HG03280 (cell line): ENCODE results near the gene TAF3.

Experiments
- ATAC-seq: cut with Tn5 transposase; IDR thresholded peaks from one replicate; pipeline ENCODE4 v1.9.1; 2021; ENCODE audit warnings: mild to moderate bottlenecking, moderate library complexity; ENCODE audit not compliant: unreplicated experiment

TAF3 gene

GRCh38 chr10:8043569-8044306, 225.4 kb downstream of the TAF3 start:
- no peak for ATAC-seq

GRCh38 chr10:8044331-8044907, 226.1 kb downstream of the TAF3 start:
- no peak for ATAC-seq

DNA sequence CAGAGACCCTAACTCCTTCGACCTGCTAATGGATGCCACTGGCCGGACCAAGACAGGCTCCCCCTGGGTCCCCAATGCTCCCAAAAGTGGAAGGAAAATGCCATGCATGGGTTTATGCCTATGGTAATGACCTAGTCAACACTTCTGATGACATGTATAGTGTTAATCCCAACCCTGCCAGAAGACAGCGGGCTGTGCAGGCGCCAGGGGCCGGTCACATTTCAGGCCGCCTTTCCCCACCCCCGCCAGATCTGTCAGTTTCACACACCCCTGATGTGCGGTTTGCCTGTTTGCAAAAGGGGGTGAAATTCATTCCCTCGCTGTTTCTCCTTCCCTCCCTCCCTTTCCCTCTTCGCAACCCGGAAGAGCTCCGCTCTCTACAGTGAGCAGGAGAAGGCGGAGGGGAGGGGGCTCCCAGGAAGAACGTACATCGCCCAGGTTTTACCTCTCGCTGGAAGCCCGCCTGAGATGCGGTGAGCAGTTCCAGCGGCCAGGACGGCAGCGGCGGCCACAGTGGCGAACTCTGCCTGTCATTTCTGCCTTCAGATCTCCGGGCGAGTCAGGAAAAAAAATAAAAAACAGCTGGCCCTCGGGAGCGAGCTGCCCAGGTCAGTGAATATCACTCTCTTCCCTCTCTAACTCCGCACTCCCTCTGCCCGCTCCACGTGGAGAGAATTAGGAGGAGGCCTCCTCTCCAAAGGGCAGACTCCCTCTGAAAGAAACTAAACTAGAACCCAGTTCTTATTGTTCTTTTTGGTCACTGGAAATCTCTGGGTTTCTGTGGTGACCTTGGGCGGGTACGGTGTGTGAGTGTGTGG, 226.8 kb downstream of the TAF3 start:
- ATAC-seq, result no peak

DNA sequence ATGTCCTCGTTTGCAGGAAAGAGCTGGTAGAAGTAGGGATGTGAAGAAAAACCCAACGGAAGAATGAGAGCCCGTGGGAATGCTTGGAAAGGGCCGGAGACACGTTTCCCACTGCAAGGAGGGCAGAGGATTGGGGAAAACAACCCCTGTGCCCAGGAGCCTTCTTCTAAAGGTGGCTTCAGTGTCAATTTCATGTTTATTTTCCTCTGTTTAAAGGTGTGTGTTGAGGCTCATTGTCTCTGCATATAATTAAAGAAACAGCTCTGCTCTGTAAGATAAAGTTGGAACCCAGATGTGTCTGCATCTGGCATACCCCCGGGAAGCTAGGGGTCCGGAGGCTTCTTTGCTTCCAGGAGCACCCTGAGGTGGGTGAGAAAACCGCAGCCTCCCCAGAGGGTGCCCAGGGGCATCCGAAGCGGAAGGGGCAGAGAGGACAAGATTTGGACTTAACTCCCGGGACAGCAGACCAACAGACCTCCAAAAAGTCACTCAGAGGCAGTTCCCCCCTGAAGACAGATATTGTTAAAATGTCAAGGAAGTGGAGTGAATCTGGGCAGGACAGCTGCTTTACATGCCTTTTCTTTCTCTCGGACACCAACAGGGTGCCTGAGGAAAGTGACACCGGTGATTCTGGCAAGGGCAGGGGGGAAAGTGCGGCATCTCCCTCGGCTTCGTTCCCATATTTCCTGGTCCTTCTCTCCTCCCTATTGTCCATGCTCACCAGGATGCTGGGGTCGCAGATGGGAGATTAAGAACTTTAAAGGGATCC, 227.6 kb downstream of the TAF3 start:
- no peak for ATAC-seq

DNA sequence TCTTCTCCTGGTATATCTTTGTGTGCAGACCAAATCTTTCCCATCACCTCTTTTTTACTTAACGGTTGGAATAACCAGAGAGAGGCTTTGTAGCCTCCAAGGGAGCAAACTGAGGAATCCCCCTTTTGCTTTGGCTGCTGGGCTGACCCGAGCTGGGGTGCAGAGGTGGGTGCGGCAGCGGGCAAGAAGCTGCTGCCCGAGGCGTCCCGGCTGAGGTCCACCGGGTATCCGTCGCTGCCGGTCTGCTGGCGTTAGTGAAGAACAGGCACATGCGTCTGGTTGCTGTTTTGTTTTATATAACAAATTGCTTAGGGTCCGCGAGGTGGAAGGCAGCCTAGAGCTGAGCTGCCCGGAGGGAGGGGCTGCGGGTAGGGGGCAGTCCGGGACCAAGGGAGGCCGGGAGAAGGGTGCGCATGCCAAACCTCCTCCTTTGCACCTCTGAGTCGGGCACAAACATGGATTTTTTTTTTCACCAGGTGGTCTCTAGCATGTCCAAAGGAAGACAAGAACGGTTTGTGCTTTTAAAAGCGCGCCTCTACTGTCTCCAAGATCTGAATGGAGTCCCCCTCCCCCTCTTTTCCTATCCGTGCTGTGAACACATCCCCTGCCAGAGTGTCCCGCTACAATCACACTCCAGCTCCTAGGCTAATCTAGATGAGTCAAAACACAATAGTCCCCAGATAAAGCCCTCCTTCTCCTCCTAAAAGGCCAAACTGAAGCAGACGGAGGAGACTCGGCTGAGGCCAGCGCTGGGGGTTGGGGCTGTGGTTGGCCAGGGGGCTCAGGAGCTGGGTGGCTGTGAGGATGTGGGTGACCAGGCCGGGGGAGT, 229.4 kb downstream of the TAF3 start:
- ATAC-seq, result no peak

DNA sequence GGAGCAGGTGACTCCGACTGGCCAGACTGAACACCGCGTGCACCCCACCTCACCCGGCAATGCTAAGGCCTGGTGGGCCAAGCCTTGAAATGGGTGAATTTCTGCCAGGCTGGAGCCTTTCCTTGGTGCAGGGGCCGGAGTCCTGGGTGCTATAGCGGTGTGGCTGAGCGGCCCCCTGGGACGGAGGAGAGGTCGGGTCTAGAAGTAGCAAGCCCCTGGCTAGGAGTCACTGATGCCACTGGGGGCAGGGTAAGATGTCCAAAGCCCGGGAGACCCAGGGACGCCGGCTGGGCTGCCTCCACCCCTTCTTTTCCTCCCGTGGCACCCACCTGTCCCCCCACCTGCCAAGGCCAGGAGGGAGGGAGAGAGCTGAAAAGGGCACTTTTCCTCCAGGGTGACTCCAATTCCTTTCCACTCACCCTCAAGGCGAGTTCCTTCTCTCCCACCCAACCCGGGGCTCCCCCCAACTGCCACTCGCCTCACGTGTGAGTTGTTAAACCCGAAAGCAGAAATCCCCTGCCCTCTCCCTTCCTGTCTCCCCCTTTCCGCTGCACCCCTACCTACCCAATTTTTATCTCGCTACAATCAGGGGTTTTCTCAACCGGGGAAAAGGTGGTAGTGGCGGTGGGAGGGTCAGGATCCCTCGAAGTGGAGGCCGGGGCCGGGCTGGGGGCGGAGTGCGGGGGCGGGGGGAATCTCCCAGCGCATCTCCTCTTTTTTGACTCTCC, 230.1 kb downstream of the TAF3 start:
- ATAC-seq, result no peak

- no peak for ATAC-seq
These were observed 230.9 kb downstream of the TAF3 start for GRCh38 chr10:8049045-8049864.

- no peak for ATAC-seq
These were observed 231.7 kb downstream of the TAF3 start for GRCh38 chr10:8049865-8050555.

DNA sequence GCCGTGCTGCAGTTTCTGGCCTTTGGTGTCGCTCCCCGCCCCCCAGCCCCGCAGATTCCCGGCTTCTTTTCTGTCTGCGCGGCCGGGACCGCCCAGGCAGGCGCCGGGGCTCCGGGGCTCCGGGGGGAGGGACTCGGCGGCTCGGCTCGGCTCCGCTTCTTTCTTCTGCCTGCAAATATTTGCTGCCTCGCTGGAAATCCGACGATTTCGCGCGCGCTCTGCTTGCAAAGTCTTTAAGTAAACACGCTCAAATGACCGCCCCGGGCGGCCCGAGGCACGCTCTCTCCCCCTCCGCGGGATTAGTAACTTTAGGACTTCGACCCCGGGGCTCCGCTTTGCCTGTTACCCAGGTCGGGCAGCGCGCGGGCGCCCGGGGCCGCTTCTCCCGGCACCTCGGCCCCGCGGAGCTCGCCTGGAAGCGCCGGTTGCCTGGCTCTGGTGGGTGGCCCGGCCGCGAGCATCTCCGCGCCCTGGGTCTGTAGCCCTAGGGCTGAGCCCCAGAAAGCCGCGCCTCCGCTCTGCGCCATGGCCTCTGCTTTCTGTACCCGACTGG, 232.3 kb downstream of the TAF3 start:
- ATAC-seq, result no peak

GRCh38 chr10:8051109-8051821, 233.0 kb downstream of the TAF3 start:
- no peak for ATAC-seq

DNA sequence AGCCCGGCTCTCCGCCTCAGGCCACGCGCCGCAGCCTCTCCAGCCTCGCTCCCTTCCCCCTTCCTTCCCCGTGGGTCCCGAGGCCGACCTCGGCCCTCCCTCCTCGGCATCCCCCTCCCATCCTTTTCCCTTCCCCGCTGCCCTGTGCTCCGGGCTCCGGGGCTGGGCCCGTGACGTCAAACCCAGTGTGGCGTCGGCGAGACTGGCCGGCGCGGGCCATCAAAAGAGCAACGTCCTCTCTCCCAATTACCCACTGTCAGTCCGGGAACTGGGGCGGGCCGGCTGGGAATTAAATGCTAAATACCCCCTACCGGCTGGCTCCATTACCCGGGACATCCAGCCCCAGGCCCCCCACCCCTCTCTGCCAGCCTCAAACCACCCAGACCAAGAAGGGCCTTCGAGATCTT, 233.5 kb downstream of the TAF3 start:
- no peak for ATAC-seq

- ATAC-seq, result no peak
These were observed 234.1 kb downstream of the TAF3 start for GRCh38 chr10:8052341-8052955.

DNA sequence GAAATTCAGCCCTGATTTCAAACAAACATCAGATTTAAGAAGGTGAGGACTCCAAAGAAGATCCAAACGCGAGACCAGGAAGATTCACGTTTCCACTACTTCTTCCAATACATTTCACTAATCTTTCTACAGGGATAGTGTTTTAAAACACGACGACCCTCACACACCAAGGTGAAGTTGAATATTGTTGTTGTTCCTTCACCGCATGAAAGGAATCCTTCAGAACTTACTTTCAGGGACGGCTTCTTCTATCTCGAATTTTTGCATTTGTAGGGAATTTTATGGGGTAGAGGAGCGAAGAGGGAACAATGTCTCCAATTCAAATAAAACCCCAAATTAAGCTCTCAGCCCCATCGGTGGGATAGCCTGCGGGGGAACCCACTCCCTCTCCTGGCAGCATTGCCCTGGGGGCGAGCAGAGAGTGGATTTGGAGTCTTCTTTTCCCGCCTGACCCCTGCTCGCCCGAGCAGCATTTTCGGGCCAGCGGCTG, 234.7 kb downstream of the TAF3 start:
- no peak for ATAC-seq

GRCh38 chr10:8053446-8054243, 235.3 kb downstream of the TAF3 start:
- ATAC-seq, result peak; percentile 85

DNA sequence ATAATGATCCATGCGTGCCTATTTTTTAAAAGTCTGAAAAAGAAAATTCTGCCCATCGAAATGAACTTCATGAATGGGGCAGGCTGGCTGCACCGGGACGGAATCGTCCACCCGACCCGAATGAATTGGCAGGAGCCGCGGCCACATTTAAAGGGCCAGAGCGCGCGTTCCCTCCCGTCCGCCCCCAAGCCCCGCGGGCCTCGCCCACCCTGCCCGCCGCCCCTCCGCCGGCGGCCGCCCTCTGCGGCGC, 235.9 kb downstream of the TAF3 start:
- peak; percentile 4 for ATAC-seq
